ENCODE results near the gene AATK.

DNA sequence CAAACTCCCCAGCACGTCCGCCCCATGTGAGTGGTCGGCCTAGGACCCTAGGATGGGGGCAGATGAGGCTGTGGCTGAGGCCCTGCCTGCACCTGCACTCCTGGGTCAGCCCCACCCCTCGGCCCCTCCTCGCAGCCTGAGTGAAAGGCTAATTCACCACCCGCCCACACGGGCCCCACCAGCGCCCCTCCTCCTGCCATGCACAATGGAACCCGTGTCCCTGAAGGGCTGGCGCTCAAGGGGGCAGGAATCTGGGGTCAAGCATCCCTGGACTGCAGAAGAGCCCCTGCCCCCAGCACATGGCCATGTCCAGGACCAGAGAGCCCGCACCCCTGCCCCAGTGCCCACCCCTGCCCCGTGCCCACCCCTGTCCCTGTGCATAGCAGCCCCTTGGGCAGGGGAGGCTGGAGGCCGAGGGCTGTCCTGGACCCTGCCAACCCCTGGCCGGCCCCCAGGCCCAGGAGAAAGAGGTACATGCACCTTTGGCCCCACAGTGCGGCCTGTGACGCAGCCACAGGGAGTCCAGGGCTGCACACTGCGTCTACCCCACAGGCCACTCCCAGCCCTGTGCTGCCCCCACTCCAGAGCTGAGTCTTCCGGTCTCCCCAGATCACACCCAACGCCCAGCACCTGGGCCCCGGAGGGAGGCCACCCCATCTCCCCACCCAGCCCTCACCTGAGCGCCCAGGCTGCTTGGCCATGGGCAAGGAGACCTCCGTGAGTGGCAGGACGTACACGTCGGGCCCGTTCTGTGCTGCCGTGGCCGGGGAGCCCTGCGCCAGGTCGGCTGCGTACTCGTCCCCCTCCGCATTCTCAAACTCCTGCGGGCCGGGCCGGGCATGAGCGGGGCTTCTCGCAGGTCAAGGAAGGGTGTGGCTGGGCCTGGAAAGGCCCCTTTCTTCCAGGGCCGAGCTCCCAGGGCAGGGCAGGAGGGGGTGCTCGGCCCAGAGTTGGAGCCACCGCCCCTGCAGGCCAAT is 35.3 kb downstream of the AATK start:
- TF ChIP-seq CTCF (IDR thresholded peaks at IDR 0.05; ENCODE audit: poor library complexity) = no peak
- TF ChIP-seq EZH2 (IDR thresholded peaks at IDR 0.05; ENCODE audit: borderline replicate concordance) = no peak

Measured in hepatocyte (in vitro differentiated cells).